Astrocyte of the cerebellum (primary cell): Measurements from ENCODE around the gene MAPKAPK3.

Experiments
- DNase-seq: peaks from one replicate; pipeline ENCODE4 v3.0.0-alpha.2; 2011; ENCODE audit warnings: low read depth
- H3K4me3 ChIP-seq: 2 replicates; pipeline ENCODE4 v1.5.1; 2011; ENCODE audit warnings: mild to moderate bottlenecking, low read depth, low read length, moderate library complexity
- in situ Hi-C: cut with HindIII; loops from 2 replicates; pipeline ENCODE4 v1.10.0; 2017; ENCODE audit warnings: low sequenced_read_pairs
- TF ChIP-seq, protein P1 (sequence below): IDR thresholded peaks from 2 replicates; pipeline ENCODE4 v1.5.1; 2012; ENCODE audit warnings: low read length, low read depth, moderate library complexity, mild to moderate bottlenecking; ENCODE audit errors: missing control alignments

MAPKAPK3 gene

DNA sequence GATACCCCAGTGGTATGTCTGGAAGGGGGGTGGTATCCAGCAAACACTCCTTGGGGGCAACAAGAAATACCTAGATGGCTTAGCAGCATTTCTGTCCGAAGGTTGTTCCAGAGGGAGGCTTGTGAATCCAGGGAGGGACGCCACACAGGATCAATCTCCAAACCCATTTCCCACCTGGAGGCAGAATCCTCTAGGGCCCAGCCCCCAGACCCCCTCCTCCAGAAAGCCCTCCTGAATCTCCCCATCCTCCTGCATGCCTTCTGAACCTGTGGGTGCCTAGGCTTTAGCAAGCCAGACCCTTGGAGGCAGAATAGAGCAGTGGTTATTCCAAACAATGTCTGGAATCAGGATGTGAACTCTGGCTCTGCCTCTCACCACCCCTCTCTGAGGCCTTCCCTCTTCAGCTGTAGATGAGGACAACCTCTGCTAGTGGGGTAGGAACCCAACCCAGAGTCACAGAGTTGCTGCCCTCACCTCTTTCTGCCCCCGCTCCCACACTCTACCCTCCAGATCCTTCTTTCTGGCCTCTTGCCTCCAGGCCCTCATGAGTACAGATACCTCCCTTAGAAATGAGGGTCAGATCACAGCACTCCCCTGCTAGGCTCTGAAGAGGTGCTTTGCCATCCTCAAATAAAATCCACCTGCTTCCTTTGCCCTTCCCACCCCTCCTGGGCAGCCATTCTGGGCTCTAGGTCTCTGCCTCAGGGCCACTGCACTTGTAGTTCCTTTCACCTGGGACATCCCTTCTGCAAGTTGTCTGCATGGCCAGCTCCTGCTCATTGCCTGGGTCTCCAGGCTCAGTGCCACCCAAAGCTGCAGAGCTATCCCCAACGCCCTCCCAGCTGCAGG, 13.5 kb upstream of the MAPKAPK3 start:
- in situ Hi-C loops, result no loop called here
- DNase-seq, result no peak
- TF ChIP-seq, protein P1, sequence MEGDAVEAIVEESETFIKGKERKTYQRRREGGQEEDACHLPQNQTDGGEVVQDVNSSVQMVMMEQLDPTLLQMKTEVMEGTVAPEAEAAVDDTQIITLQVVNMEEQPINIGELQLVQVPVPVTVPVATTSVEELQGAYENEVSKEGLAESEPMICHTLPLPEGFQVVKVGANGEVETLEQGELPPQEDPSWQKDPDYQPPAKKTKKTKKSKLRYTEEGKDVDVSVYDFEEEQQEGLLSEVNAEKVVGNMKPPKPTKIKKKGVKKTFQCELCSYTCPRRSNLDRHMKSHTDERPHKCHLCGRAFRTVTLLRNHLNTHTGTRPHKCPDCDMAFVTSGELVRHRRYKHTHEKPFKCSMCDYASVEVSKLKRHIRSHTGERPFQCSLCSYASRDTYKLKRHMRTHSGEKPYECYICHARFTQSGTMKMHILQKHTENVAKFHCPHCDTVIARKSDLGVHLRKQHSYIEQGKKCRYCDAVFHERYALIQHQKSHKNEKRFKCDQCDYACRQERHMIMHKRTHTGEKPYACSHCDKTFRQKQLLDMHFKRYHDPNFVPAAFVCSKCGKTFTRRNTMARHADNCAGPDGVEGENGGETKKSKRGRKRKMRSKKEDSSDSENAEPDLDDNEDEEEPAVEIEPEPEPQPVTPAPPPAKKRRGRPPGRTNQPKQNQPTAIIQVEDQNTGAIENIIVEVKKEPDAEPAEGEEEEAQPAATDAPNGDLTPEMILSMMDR, result no peak
- H3K4me3 ChIP-seq, result no peak overlapping the region

- TF ChIP-seq, protein P1, result no peak
- in situ Hi-C loops, result no loop called here
- H3K4me3 ChIP-seq, result no peak overlapping the region
- no peak for DNase-seq
Observed at GRCh38 chr3:50604110-50604621, 12.8 kb upstream of the MAPKAPK3 start.

GRCh38 chr3:50604628-50605588, 12.0 kb upstream of the MAPKAPK3 start:
- DNase-seq, result no peak
- in situ Hi-C loops, result loop anchor here (5.0 kb wide), 2 partner anchors 33 to 253 kb away; partner anchors contain the start of genes CYB561D2 and NPRL2
- no peak overlapping the region for H3K4me3 ChIP-seq
- TF ChIP-seq, protein P1, result no peak

GRCh38 chr3:50605901-50606326, 11.0 kb upstream of the MAPKAPK3 start:
- TF ChIP-seq, protein P1, result no peak
- no peak for DNase-seq
- no peak overlapping the region for H3K4me3 ChIP-seq
- in situ Hi-C loops, result loop anchor here (5.0 kb wide), 2 partner anchors 34 to 254 kb away; partner anchors contain the start of genes CYB561D2 and NPRL2

GRCh38 chr3:50606596-50606995, 10.4 kb upstream of the MAPKAPK3 start:
- no peak overlapping the region for H3K4me3 ChIP-seq
- TF ChIP-seq, protein P1, result no peak
- in situ Hi-C loops, result loop anchor here (5.0 kb wide), 2 partner anchors 34 to 254 kb away; partner anchors contain the start of genes CYB561D2 and NPRL2
- DNase-seq, result no peak
